ENCODE data around the gene TP53INP2. TPM values are rescaled to one million over a fixed set of nuclear protein-coding genes. Genes with fewer than 3 reads are reported as not detected.

TP53INP2 gene
- total RNA-seq, 1 donor from 2014 or later: 14.5 TPM

DNA sequence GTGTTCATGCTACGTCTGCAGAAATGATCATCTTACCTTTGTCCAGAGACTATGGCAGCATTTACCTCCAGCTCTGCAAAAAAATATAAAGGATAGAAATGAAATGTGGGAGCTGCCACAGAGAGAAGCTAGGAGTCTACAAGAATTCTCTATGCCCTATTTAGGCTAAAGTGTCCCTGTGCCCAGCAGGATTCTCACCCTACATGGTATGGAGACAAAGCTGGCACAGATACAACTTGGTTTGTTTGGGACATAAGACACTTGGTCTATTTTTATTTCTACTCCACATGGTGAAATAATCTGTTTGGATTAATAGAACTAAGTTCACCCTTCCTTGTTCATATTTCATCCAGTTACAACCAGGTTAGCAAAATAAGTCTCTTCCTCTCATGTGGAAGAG lies 28.4 kb downstream of the TP53INP2 start:
- intact Hi-C loops (cut with DNase I): no loop called here
- Histone ChIP-seq H3K4me1 (no peaks in the 10 kb centered on the region), H3K36me3 (peaks cover 0 to 24% of the 10 kb centered on the region in 2 donors), H3K27me3 (no peaks in the 10 kb centered on the region), H3K9me3 (no peaks in the 10 kb centered on the region), H3K27ac (no peak overlapping the region), H3K4me3 (no peak overlapping the region)
- no peak for DNase-seq (ENCODE audit: extremely low spot score in 2 of 2)
- TF ChIP-seq POLR2A (IDR thresholded peaks at IDR 0.05) (no peak), POLR2AphosphoS5 (IDR thresholded peaks at IDR 0.05; ENCODE audit: insufficient read depth in 1 of 2, low read depth in 1 of 2) (no peak)
- TF ChIP-seq, protein P1, sequence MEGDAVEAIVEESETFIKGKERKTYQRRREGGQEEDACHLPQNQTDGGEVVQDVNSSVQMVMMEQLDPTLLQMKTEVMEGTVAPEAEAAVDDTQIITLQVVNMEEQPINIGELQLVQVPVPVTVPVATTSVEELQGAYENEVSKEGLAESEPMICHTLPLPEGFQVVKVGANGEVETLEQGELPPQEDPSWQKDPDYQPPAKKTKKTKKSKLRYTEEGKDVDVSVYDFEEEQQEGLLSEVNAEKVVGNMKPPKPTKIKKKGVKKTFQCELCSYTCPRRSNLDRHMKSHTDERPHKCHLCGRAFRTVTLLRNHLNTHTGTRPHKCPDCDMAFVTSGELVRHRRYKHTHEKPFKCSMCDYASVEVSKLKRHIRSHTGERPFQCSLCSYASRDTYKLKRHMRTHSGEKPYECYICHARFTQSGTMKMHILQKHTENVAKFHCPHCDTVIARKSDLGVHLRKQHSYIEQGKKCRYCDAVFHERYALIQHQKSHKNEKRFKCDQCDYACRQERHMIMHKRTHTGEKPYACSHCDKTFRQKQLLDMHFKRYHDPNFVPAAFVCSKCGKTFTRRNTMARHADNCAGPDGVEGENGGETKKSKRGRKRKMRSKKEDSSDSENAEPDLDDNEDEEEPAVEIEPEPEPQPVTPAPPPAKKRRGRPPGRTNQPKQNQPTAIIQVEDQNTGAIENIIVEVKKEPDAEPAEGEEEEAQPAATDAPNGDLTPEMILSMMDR (IDR thresholded peaks at IDR 0.05): no peak

DNA sequence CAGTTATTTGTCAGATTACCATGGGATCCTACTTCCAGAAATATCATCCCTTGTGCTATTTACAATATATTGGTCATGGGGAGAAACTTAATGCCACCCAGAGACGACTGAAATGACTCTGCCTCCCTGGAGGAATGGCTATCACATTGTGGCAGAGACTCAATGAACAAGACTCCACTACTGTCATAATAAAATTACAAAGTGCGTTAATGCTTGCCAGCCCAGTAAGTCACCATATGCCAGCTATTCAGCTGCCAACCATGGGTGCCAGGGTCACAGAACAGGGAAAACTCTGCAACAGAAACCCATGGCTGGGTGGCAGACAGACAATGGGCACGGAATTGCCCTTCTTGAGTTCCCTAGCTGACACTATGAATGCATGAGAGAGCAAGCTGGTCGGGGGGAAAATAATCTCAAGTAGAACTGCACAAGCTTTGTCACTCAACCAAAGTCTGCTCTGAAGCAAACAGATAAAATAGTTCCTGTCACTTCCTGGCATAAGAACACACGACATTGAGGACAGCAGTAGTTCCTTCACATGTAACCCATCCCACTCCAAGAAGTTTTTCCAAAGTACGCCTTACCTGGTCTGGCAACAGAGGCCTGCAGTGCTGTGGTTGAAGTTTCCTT lies 32.1 kb downstream of the TP53INP2 start:
- intact Hi-C loops (cut with DNase I): no loop called here
- no peaks in the 10 kb centered on the region for H3K9me3 ChIP-seq
- H3K4me1 ChIP-seq: no peaks in the 10 kb centered on the region
- no peak for DNase-seq (ENCODE audit: extremely low spot score in 2 of 2)
- H3K4me3 ChIP-seq: no peak overlapping the region
- no peak overlapping the region for H3K27ac ChIP-seq
- peaks cover 0 to 22% of the 10 kb centered on the region in 2 donors for H3K36me3 ChIP-seq
- H3K27me3 ChIP-seq: no peaks in the 10 kb centered on the region
- TF ChIP-seq POLR2AphosphoS5 (IDR thresholded peaks at IDR 0.05; ENCODE audit: insufficient read depth in 1 of 2, low read depth in 1 of 2) (no peak), POLR2A (IDR thresholded peaks at IDR 0.05) (no peak)
- TF ChIP-seq, protein P1 (IDR thresholded peaks at IDR 0.05): no peak

DNA sequence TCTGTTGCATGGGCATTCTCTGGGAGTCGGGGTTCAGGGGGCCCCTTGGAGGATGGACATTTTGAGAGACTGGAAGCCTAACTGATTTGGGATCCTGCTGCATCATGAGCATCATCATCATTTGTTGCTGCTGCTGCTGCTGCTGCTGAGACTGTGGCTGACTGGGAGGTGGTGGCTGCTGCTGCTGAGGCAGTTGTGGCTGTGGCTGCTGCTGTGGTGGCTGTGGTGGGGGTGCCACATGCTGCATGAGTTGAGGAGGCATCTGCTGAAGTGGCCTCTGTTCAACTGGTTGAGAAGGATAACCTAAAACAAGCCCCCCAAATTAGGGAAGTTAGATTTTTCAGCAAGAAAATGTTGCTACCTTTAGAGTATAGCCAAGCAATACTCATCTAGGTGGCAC lies 38.9 kb downstream of the TP53INP2 start:
- no peak overlapping the region for H3K27ac ChIP-seq
- no peak overlapping the region for H3K4me3 ChIP-seq
- H3K27me3 ChIP-seq: no peaks in the 10 kb centered on the region
- no peaks in the 10 kb centered on the region for H3K4me1 ChIP-seq
- peaks cover 0 to 46% of the 10 kb centered on the region in 2 donors for H3K36me3 ChIP-seq
- intact Hi-C loops (cut with DNase I): no loop called here
- DNase-seq (ENCODE audit: extremely low spot score in 2 of 2): no peak
- TF ChIP-seq, protein P1 (IDR thresholded peaks at IDR 0.05): no peak
- TF ChIP-seq POLR2AphosphoS5 (IDR thresholded peaks at IDR 0.05; ENCODE audit: insufficient read depth in 1 of 2, low read depth in 1 of 2): no peak
- no peak for TF ChIP-seq POLR2A (IDR thresholded peaks at IDR 0.05)
- no peaks in the 10 kb centered on the region for H3K9me3 ChIP-seq

- H3K4me3 ChIP-seq: no peak overlapping the region
- TF ChIP-seq, protein P1 (IDR thresholded peaks at IDR 0.05): no peak
- TF ChIP-seq POLR2A (IDR thresholded peaks at IDR 0.05) (no peak), POLR2AphosphoS5 (IDR thresholded peaks at IDR 0.05; ENCODE audit: insufficient read depth in 1 of 2, low read depth in 1 of 2) (no peak)
- intact Hi-C loops (cut with DNase I): no loop called here
These were observed 40.2 kb downstream of the TP53INP2 start for GRCh38 chr20:34744340-34744739.

GRCh38 chr20:34744847-34745246 lies 40.7 kb downstream of the TP53INP2 start:
- intact Hi-C loops (cut with DNase I): no loop called here
- TF ChIP-seq POLR2AphosphoS5 (IDR thresholded peaks at IDR 0.05; ENCODE audit: insufficient read depth in 1 of 2, low read depth in 1 of 2) (no peak), POLR2A (IDR thresholded peaks at IDR 0.05) (no peak)
- TF ChIP-seq, protein P1 (IDR thresholded peaks at IDR 0.05): no peak
- Histone ChIP-seq H3K27ac (no peak overlapping the region), H3K4me3 (no peak overlapping the region), H3K27me3 (no peaks in the 10 kb centered on the region), H3K4me1 (no peaks in the 10 kb centered on the region), H3K9me3 (no peaks in the 10 kb centered on the region), H3K36me3 (peaks cover 0 to 55% of the 10 kb centered on the region in 2 donors)
- no peak for DNase-seq (ENCODE audit: extremely low spot score in 2 of 2)

More at GRCh38 chr20:34744340-34744739, 40.2 kb downstream of the TP53INP2 start:
- Histone ChIP-seq H3K27ac (no peak overlapping the region), H3K27me3 (no peaks in the 10 kb centered on the region), H3K4me1 (no peaks in the 10 kb centered on the region), H3K9me3 (no peaks in the 10 kb centered on the region), H3K36me3 (peaks cover 0 to 55% of the 10 kb centered on the region in 2 donors)
- DNase-seq (ENCODE audit: extremely low spot score in 2 of 2): no peak
